Testis (tissue), 3 donors: ENCODE results near the gene PAPOLG. TPM values are rescaled to one million over a fixed set of nuclear protein-coding genes. Genes with fewer than 3 reads are reported as not detected.

Source experiments
- DNase-seq: peaks from one replicate; pipeline ENCODE4 v3.0.0-alpha.2; 2019
- H3K27ac ChIP-seq, 2 donors: fragments of 200-600 bp; sonication (generic); one replicate each; pipeline ENCODE4 v1.5.1; 2019
- H3K27me3 ChIP-seq: fragments of 200-600 bp; sonication (generic); one replicate; pipeline ENCODE4 v1.5.1; 2019
- H3K36me3 ChIP-seq: fragments of 200-600 bp; sonication (generic); one replicate; pipeline ENCODE4 v1.5.1; 2017; ENCODE audit warnings: low read depth; ENCODE audit errors: missing control alignments
- H3K4me1 ChIP-seq: fragments of 200-600 bp; sonication (generic); one replicate; pipeline ENCODE4 v1.5.1; 2019
- H3K4me3 ChIP-seq, 2 donors: fragments of 200-600 bp; sonication (generic); one replicate each; pipeline ENCODE4 v1.5.1; 2017 to 2019
- H3K9me3 ChIP-seq: fragments of 200-600 bp; sonication (generic); one replicate; pipeline ENCODE4 v1.5.1; 2017
- POLR2A ChIP-seq: fragments of 450-650 bp; IDR thresholded peaks from one replicate; pipeline ENCODE4 v1.6.1; 2017; ENCODE audit warnings: antibody characterized with exemption, mild to moderate bottlenecking, moderate library complexity
- WGBS, 2 donors: methylation state at CpG; one replicate each; pipeline ENCODE4 v1.1.5; 2018; 5-methylcytosine and 5-hydroxymethylcytosine counted together
- intact Hi-C: fragments of 100-400 bp; cut with DNase I; formaldehyde crosslinking; loops from one replicate; pipeline ENCODE4 v1.15.1; 2023; ENCODE audit warnings: low total_unique reads
- polyA plus RNA-seq: library from polyadenylated mRNA; stranded (reverse); fragments of 350-450 nt; fragmentation: Illumina TruSeq; extraction: RNeasy Lipid Tissue Mini Kit (QIAGEN cat#74804); gene quantifications from one replicate; pipeline ENCODE4 v1.2.3, GENCODE V29; 2014; ENCODE audit warnings: low read depth, low replicate concordance; ENCODE audit not compliant: insufficient read depth
- small RNA-seq, 2 donors: library from RNA; depleted of rRNA; stranded (forward); fragments of <200 nt; gene quantifications; one replicate each; pipeline ENCODE3, GENCODE V24; 2016
- total RNA-seq, 2 donors: library from RNA; depleted of rRNA; stranded (reverse); fragments of >200 nt; gene quantifications; one replicate each; pipeline ENCODE4 v1.2.3, GENCODE V29; 2016
- TF ChIP-seq, protein P1 (sequence below), 3 experiments: fragments of 450-650 bp in 2 of 3; fragments of 200-600 bp in 1 of 3; sonication (generic) in 1 of 3; IDR thresholded peaks; one replicate each; pipeline ENCODE4 v1.5.1; 2016 to 2019; ENCODE audit warnings: antibody characterized with exemption in 3 of 3, mild to moderate bottlenecking in 2 of 3, moderate library complexity in 1 of 3

PAPOLG gene
- total and polyA plus RNA-seq, 3 donors from 2014 or later, result 17.2 to 19.0 (median 17.6) TPM

DNA sequence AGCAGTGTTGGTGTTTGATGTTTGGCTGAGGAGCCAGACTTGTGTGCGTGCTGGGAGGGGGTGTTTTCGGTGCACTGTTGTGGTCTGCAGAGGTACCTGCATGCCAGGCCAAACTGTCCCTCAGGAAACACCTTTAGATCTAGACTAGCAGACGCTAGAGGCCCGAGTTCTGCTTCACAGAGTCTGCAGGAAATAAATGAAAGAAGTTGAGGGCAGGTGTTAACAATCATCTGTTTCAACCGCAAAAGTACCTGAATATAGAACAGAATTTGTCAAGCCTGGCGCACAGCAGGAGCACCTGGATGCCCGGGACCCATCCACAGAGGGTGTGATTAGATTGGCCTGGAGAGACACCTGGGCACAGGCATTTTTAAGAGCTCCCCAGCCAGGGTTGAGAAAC is 84.8 kb downstream of the PAPOLG start:
- Histone ChIP-seq H3K27ac (no peak overlapping the region), H3K4me3 (no peak overlapping the region), H3K36me3 (no peaks in the 10 kb centered on the region), H3K27me3 (no peaks in the 10 kb centered on the region), H3K4me1 (no peaks in the 10 kb centered on the region), H3K9me3 (no peaks in the 10 kb centered on the region)
- no peak for DNase-seq
- TF ChIP-seq, protein P1, sequence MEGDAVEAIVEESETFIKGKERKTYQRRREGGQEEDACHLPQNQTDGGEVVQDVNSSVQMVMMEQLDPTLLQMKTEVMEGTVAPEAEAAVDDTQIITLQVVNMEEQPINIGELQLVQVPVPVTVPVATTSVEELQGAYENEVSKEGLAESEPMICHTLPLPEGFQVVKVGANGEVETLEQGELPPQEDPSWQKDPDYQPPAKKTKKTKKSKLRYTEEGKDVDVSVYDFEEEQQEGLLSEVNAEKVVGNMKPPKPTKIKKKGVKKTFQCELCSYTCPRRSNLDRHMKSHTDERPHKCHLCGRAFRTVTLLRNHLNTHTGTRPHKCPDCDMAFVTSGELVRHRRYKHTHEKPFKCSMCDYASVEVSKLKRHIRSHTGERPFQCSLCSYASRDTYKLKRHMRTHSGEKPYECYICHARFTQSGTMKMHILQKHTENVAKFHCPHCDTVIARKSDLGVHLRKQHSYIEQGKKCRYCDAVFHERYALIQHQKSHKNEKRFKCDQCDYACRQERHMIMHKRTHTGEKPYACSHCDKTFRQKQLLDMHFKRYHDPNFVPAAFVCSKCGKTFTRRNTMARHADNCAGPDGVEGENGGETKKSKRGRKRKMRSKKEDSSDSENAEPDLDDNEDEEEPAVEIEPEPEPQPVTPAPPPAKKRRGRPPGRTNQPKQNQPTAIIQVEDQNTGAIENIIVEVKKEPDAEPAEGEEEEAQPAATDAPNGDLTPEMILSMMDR (IDR thresholded peaks at IDR 0.05), result no peak
- TF ChIP-seq POLR2A, result no peak
- 80 to 83% methylated on average over 7 of the region's 7 CpGs for WGBS, 2 donors
- intact Hi-C loops, result no loop called here

DNA sequence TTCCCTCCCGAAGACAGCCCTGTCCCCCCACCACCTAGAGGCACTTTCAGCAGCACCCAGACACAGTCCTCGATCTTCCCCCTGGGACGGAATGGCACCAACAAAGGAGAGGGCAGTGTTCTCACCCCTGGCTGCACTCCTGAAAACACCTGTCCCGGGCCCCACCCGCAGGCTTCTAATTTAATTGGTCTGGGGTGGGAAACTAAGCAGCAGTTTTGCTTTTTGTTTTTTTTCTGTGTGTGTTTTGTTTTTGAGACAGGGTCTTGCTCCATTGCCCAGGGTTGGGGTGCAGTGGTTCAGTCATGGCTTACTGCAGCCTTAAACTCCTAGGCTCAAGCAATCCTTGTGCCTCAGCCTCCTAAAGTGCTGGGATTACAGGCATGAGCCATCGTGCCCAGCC is 86.9 kb downstream of the PAPOLG start:
- no peak overlapping the region for H3K27ac ChIP-seq
- no peak for TF ChIP-seq POLR2A
- TF ChIP-seq, protein P1 (IDR thresholded peaks at IDR 0.05), result no peak
- DNase-seq, result no peak
- H3K36me3 ChIP-seq, result no peaks in the 10 kb centered on the region
- H3K4me1 ChIP-seq, result peaks cover 5% of the 10 kb centered on the region
- no peak overlapping the region for H3K4me3 ChIP-seq
- intact Hi-C loops, result no loop called here
- 91 to 96% methylated on average over 6 of the region's 6 CpGs for WGBS, 2 donors
- no peaks in the 10 kb centered on the region for H3K27me3 ChIP-seq
- H3K9me3 ChIP-seq, result no peaks in the 10 kb centered on the region

DNA sequence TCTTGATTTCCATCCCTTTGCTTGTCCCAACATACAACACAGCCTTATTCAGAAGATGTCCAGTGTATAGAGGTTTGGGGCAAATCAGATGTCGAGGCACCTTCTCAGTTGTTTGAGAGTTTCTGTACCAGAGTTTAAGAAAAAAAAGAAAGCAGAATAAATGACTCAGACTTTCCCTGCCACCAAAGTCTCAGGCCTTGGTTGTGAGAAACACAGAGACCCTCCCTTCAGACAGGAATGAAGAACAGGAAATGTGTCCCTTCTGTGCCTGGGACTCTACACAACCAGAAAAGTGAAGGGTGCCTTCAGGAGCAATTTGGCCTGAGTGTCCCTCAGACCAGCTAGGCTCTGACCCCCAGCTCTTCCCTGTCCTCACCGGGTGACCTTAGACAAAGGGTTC is 88.0 kb downstream of the PAPOLG start:
- H3K36me3 ChIP-seq, result no peaks in the 10 kb centered on the region
- H3K4me3 ChIP-seq, result no peak overlapping the region
- H3K27ac ChIP-seq, result no peak overlapping the region
- peaks cover 15% of the 10 kb centered on the region for H3K4me1 ChIP-seq
- no peak for DNase-seq
- H3K9me3 ChIP-seq, result no peaks in the 10 kb centered on the region
- TF ChIP-seq POLR2A, result no peak
- TF ChIP-seq, protein P1 (IDR thresholded peaks at IDR 0.05), result no peak
- intact Hi-C loops, result no loop called here
- WGBS, 2 donors, result 91 to 98% methylated on average over 2 of the region's 2 CpGs
- H3K27me3 ChIP-seq, result no peaks in the 10 kb centered on the region

DNA sequence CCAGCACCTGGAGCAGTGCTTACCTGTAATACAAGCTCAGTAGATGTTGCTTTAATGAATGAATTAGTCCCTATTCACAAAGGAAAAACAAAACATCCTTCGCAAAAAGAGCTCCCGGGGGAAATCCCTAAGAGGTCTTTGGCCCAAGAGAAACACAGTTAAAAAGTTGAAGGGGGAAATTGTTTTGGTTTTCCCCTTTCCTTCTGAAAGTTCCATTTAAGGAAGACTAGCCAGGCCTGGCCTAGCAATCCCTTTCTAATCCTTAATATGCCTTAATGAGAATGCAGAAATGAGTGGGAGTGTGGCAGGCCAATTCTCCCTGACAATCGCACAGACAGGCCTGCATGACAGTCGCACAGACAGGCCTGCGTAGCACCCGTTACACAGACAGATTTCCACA is 91.8 kb downstream of the PAPOLG start:
- intact Hi-C loops, result no loop called here
- TF ChIP-seq, protein P1 (IDR thresholded peaks at IDR 0.05), result no peak
- no peak for TF ChIP-seq POLR2A
- no peaks in the 10 kb centered on the region for H3K36me3 ChIP-seq
- H3K4me1 ChIP-seq, result peaks cover 15% of the 10 kb centered on the region
- peak overlapping the region; percentile 65 to 81 for H3K27ac ChIP-seq
- WGBS, 2 donors, result 31 to 38% methylated on average over 6 of the region's 6 CpGs
- no peaks in the 10 kb centered on the region for H3K9me3 ChIP-seq
- DNase-seq, result no peak
- H3K27me3 ChIP-seq, result no peaks in the 10 kb centered on the region
- no peak overlapping the region for H3K4me3 ChIP-seq

Small RNA genes within 50 kb of the gene (small RNA-seq; reads per million reads assigned to genes)
- gene RN7SL632P (0 reads per million in 2 donors), gene RNU6-612P (0 reads per million in 2 donors)

Other genes starting within 250 kb of the PAPOLG start
- gene BCL11A, start 202.6 kb upstream of the PAPOLG start, total RNA-seq, result 10 to 100 TPM in 1 of 2 donors, 1 to 10 TPM in 1; 4.1 to 11.6 TPM
- 5.1 TPM for gene BCL11A, start 202.6 kb upstream of the PAPOLG start, polyA plus RNA-seq
- 10 to 100 TPM; 30.5 to 33.7 TPM for gene REL, start 125.3 kb downstream of the PAPOLG start, total RNA-seq
- 4.3 TPM for gene REL, start 125.3 kb downstream of the PAPOLG start, polyA plus RNA-seq